Psoas muscle (tissue), 8 donors: ENCODE data around the gene GNAT1. TPM values are rescaled to one million over a fixed set of nuclear protein-coding genes. Genes with fewer than 3 reads are reported as not detected.
"Not testable (repeated sequence)": the region's sequence is repeated elsewhere in the genome, so short reads cannot be mapped to it uniquely, and the experiment has no call there.

ENCODE experiments used
- ATAC-seq, 4 donors: fragments of 200-7000 bp; cut with Tn5 transposase; one replicate each; pipeline ENCODE4 v1.9.1; 2020; ENCODE audit warnings: moderate library complexity in 3 of 4, mild to moderate bottlenecking in 2 of 4
- DNase-seq, 2 donors: peaks; one replicate each; pipeline ENCODE4 v3.0.0-alpha.2; 2020
- H3K27ac ChIP-seq: fragments of 200-600 bp; one replicate; pipeline ENCODE4 v1.8.0; 2022
- H3K27me3 ChIP-seq, 3 donors: fragments of 200-600 bp in 1 of 3; one replicate each; pipeline versions ENCODE4 v1.6.1 to v1.8.0; 2013 to 2022; ENCODE audit warnings: low read length in 2 of 3, mild to moderate bottlenecking in 2 of 3, moderate library complexity in 1 of 3; ENCODE audit not compliant: insufficient read depth in 3 of 3
- H3K36me3 ChIP-seq, 2 donors: fragments of 200-600 bp in 1 of 2; one replicate each; pipeline versions ENCODE4 v1.6.1 to v1.8.0; 2013 to 2022; ENCODE audit warnings: low read depth in 1 of 2, mild to moderate bottlenecking in 1 of 2, moderate library complexity in 1 of 2; ENCODE audit not compliant: insufficient read depth in 1 of 2
- H3K4me1 ChIP-seq: fragments of 200-600 bp; one replicate; pipeline ENCODE4 v1.8.0; 2022
- H3K4me3 ChIP-seq: fragments of 200-600 bp; one replicate; pipeline ENCODE4 v1.8.0; 2022; ENCODE audit warnings: mild to moderate bottlenecking
- H3K9me3 ChIP-seq: fragments of 200-600 bp; one replicate; pipeline ENCODE4 v1.8.0; 2022
- WGBS, 3 donors: extraction: QIAGEN DNeasy Blood & Tissue Kit; methylation state at CpG; one replicate each; pipeline versions ENCODE4 v1.1.6 to v1.1.7; 2013; 5-methylcytosine and 5-hydroxymethylcytosine counted together
- intact Hi-C, 2 donors: fragments of 100-400 bp; cut with DNase I; formaldehyde crosslinking; loops; one replicate each; pipeline versions ENCODE4 v1.11.0 to v1.14.2; 2022
- polyA plus RNA-seq, 3 donors: library from polyadenylated mRNA; stranded (reverse); fragments of 200-250 nt; gene quantifications; one replicate each; pipeline ENCODE4 v1.2.3, GENCODE V29; 2013
- total RNA-seq, 4 donors: library from RNA; stranded (reverse); fragmentation: NEBNext Ultra II Directional in 2 of 4; extraction: Animal tissue kit (Norgen Biotek cat#: 25700) in 2 of 4; gene quantifications; one replicate each; pipeline versions ENCODE4 v1.2.1 to v1.2.4, GENCODE V29; 2021 to 2023
- TF ChIP-seq, protein P1 (sequence below): fragments of 200-600 bp; IDR thresholded peaks from one replicate; pipeline ENCODE4 v1.8.0; 2022; ENCODE audit warnings: antibody characterized with exemption
- donor health status: healthy with polysubstance abuse.
- donor health status: DM: no; HTN: no; CAD: no; lungs with moderate emphysema.
- donor health status: Bipolar disorder and iron deficiency.
- donor health status: healthy.
- donor health status: DM: yes; HTN: yes; CAD: no.
- donor health status: DM: no; HTN: no; CAD: no.
- donor health status: DM: no; HTN: no; CAD: no.
- donor health status: DM: yes; HTN: yes; CAD: no.

Gene GNAT1
- total and polyA plus RNA-seq, 7 donors: not detected

GRCh38 chr3:50226888-50227389 is 35.5 kb downstream of the GNAT1 start:
- Histone ChIP-seq H3K4me3 (peak overlapping the region; percentile 78), H3K4me1 (peaks cover 9% of the 10 kb centered on the region), H3K27ac (no peak overlapping the region), H3K27me3 (no peaks in the 10 kb centered on the region), H3K36me3 (no peaks in the 10 kb centered on the region), H3K9me3 (no peaks in the 10 kb centered on the region)
- 0 to 1% (median 1%) methylated on average over 30 to 40 of the region's 40 CpGs for WGBS, 3 donors
- TF ChIP-seq, protein P1, sequence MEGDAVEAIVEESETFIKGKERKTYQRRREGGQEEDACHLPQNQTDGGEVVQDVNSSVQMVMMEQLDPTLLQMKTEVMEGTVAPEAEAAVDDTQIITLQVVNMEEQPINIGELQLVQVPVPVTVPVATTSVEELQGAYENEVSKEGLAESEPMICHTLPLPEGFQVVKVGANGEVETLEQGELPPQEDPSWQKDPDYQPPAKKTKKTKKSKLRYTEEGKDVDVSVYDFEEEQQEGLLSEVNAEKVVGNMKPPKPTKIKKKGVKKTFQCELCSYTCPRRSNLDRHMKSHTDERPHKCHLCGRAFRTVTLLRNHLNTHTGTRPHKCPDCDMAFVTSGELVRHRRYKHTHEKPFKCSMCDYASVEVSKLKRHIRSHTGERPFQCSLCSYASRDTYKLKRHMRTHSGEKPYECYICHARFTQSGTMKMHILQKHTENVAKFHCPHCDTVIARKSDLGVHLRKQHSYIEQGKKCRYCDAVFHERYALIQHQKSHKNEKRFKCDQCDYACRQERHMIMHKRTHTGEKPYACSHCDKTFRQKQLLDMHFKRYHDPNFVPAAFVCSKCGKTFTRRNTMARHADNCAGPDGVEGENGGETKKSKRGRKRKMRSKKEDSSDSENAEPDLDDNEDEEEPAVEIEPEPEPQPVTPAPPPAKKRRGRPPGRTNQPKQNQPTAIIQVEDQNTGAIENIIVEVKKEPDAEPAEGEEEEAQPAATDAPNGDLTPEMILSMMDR: no peak
- DNase-seq (peak in 1 of 2 donors; percentile 72), ATAC-seq (peak in 3 of 4 donors; percentile 19 to 52 (median 30))
- intact Hi-C loops: loop anchor here (1.0 to 2.0 kb wide), 4 partner anchors 20 to 46 kb away; no protein-coding TSS in a partner anchor

DNA sequence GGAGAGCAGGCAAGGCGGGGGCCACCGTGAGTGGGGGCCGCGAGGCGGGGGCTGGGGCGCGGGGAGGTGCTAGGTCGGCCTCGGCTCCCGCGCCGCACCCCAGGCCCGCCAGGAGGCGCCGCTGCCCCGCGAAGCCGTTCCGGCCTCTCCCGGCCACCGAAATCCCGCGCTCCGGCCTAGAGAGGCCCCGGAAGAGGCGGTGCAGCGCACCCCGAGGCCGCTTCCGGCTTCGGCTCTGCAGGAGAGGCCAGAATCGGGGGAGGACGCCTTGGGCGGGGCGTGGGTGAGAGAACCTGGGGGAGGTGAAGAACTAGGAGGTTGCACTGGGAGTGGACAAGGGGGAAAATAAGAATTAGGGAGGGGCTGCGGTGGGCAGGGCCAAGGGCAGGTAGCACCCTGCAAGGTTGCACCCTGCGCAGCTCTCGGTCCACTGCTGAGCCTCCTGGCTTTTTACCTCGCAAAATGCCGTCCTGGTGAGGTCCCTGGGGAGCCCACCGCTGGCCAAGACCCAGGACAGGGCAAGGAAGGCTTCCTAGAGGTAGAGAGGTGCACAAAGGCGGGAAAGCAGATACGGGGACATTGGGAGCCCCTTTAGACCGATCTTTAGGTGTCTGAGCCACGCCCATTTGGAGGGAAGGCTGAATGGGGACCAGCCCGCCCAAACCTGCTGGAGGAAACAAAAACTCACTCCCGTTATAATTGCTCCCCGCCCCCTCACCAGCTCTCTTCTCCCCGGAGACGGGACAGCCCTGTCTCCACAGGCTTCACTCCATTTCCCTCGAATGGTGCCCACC is 36.2 kb downstream of the GNAT1 start:
- DNase-seq (peak; percentile 92 to 96), ATAC-seq (peak; percentile 90 to 95 (median 92))
- H3K4me1 ChIP-seq: peaks cover 5% of the 10 kb centered on the region
- H3K4me3 ChIP-seq: peak overlapping the region; percentile 78
- TF ChIP-seq, protein P1: peak; percentile 94
- no peaks in the 10 kb centered on the region for H3K36me3 ChIP-seq
- WGBS, 3 donors: 1 to 2% (median 1%) methylated on average over 36 to 51 of the region's 51 CpGs
- no peaks in the 10 kb centered on the region for H3K27me3 ChIP-seq
- peak overlapping the region; percentile 55 for H3K27ac ChIP-seq
- H3K9me3 ChIP-seq: no peaks in the 10 kb centered on the region
- intact Hi-C loops: loop anchor here (1.0 to 2.0 kb wide), 3 partner anchors 19 to 46 kb away; no protein-coding TSS in a partner anchor

DNA sequence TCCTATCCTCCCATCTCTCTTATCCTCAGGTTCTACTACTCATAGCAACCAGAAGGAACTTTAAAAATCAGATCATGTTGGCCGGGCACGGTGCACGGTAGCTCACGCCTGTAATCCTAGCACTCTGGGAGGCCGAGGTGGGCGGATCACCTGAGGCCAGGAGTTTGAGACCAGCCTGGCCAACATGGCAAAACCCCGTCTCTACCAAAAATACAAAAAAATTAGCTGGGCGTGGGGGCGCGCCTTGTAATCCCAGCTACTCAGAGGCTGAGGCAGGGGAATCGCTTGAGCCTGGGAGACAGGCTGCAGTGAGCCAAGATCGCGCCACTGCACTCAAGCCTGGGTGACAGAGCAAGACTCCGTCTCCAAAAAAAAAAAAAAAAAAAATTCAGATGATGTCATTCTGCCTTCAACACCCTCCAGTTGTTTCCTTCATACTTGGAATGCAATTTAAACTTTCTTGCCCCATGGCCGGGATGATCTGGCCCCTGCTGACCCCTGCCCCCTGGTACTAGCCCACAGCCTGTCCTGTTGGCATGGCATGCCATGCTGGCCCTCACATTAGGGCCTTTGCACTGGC is 36.9 kb downstream of the GNAT1 start:
- DNase-seq, H3K27me3 ChIP-seq, H3K4me1 ChIP-seq, intact Hi-C loops, H3K36me3 ChIP-seq, H3K27ac ChIP-seq, H3K9me3 ChIP-seq, ATAC-seq: not testable (repeated sequence)
- H3K4me3 ChIP-seq: peak overlapping the region; percentile 78
- WGBS, 3 donors: 44 to 60% (median 49%) methylated on average over 14 to 15 of the region's 15 CpGs

DNA sequence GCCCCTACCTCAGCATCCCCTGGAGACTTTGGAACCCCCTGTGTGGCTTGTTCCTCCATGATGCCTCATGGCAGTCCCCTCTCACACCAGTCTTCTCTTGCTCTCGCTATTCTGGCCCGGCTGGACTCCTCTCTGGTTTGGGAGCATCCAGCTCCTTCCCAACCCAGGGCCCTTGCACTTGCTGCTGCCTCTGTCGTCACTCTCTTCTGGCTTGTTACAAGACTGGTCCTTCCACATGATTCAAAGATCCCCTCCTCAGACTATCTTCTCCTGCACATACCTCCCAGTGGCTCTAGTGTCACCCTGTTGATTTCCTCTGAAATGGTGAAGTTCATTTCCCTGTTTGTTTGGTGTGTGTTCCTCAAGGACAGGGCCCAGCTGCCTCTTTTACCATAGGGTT is 38.1 kb downstream of the GNAT1 start:
- Histone ChIP-seq H3K27ac (no peak overlapping the region), H3K27me3 (no peaks in the 10 kb centered on the region), H3K36me3 (no peaks in the 10 kb centered on the region), H3K4me3 (no peak overlapping the region), H3K9me3 (no peaks in the 10 kb centered on the region), H3K4me1 (peaks cover 5% of the 10 kb centered on the region)
- intact Hi-C loops: no loop called here
- TF ChIP-seq, protein P1: no peak
- no peak for ATAC-seq
- WGBS, 3 donors: 85 to 93% (median 91%) methylated on average over 3 of the region's 3 CpGs
- DNase-seq: no peak

DNA sequence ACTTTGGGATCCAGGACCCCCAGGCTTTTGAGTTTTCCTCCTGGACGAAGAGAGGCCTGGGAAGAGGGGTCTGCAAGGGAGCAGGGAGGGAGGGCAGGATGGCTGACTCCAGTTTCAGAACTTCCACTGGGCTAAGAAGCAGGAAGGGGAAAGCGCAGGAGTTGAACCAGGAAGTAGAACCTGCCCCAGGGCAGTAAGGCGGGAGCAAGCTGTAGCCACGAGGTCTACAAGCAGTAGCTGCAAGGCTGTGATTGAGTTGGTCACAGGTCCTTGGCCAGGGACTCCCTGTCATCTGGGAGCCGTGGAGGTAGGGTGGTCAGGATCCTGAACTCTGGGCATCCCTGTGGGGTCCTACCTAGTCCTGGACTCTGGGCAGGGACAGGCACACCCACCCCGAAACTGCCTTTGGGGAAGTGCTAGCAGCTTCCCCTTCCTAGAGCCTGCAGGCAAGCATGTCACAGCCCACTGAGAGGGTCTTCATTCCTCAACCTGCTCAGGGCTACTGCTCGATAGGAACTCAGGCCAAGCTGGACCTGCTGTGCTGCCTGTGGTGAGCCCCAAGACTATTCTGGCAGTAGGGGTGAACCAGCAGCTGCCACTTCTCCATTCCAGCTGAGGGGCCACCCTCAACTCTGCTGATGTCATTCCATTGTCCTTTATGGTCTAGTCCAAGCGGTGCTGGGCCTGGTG is 38.8 kb downstream of the GNAT1 start:
- TF ChIP-seq, protein P1: no peak
- H3K27me3 ChIP-seq: no peaks in the 10 kb centered on the region
- 75 to 90% (median 78%) methylated on average over 7 to 8 of the region's 8 CpGs for WGBS, 3 donors
- DNase-seq: no peak
- no peaks in the 10 kb centered on the region for H3K9me3 ChIP-seq
- peaks cover 5% of the 10 kb centered on the region for H3K4me1 ChIP-seq
- no peak for ATAC-seq
- no peak overlapping the region for H3K27ac ChIP-seq
- H3K36me3 ChIP-seq: no peaks in the 10 kb centered on the region
- intact Hi-C loops: loop anchor here in 1 of 2 donors (5.0 kb wide), 1 partner anchor 108 kb away; no protein-coding TSS in a partner anchor
- H3K4me3 ChIP-seq: no peak overlapping the region
